GM19351 (cell line): ENCODE results near the gene KDELR3.

Experiments used
- ATAC-seq: cut with Tn5 transposase; IDR thresholded peaks from one replicate; pipeline ENCODE4 v1.9.1; 2021; ENCODE audit warnings: mild to moderate bottlenecking, moderate library complexity; ENCODE audit not compliant: unreplicated experiment

Gene KDELR3

DNA sequence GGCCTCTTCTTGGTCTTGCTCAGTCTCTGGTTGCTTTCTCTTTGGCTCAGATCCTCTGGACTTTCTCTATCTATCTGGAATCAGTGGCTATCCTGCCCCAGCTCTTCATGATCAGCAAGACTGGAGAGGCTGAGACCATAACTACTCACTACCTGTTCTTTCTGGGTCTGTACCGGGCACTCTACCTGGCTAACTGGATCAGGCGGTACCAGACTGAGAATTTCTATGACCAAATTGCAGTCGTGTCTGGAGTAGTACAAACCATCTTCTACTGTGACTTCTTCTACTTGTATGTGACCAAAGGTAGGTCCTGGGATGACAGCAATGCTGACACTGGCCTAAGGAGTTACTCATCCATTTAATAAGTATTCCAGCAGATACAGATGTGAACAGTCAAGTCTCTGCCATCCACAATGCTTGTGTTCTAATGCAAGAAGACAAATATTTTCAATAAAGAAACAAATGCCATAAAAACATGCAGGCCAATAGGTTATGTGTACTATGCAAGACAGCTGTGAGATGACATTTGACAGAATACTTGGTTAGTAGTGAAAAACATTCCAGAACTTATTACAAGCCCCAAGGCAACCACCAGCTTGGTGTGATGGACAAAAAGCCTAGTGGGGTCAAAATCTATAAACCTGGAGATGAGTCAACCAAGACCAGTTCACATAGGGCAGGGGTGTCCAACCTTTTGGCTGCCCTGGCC is 13.4 kb downstream of the KDELR3 start:
- no peak for ATAC-seq

DNA sequence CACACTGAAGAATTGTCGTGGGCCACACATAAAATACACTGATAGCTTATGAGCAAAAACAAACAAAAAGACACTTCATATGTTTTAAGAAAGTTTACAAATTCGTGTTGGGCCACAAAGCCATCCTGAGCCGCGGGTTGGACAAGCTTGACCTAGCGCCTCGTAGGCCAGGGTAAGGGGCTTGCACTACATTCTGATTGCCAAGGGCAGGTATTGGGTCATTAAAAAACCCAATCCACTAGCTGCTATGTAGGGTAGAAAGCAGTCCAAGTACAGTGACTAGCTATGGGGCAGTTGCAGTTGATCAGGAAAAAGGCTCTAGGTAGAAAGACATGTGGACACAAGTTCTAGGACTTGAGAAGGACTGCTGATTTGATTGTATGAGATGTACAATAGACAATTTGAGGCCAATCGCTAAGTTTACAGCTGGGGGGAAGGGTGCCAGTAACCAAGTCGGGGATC is 14.0 kb downstream of the KDELR3 start:
- ATAC-seq, result no peak

DNA sequence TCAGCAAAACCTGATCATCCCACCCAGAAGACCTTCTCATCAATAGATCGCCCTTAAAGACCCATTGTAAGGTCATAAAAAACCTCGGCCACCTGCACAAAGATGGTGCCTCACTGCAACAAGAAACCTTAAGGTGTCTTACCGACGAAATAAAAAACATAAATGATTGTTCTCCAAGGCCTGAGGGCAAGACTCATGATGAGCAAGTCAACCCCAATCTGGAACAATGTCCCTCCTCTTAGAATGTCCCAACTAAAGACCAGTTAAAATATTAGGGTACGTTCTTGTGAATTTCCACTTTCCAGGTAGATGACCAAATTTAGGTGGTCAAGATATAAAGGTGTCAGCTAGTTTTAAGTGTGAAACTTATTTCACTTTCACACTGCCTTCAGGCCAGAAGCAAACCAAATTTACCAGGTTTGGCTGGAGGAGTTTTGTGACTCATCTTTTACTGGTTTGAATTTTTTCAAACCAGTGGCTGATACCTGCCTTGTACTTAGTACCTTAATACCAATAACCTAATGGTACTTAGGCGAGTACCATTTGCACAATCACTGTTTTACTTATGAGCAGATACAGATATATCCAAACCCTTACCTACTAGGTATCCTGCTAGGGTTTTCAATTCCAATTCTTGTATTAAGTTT is 14.9 kb downstream of the KDELR3 start:
- ATAC-seq, result no peak

DNA sequence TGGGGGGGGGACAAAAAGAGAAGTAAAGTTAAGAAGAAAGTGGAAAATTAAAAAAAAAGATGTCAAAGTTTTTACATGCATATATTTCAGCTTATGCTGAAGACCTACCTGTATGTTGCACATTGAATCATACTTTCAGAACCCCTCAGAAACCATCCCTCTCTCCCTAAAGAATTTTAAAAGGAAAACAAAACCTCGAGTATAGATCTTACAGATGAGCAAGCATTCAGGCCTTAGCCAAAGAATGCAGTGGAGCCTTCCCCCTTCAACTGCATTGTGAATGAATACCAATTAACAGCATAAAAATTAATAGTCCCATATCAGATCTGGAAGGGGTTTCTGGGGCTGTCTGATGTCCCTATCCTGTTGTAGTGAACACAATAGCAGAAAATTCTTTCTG is 16.3 kb downstream of the KDELR3 start:
- ATAC-seq, result no peak

DNA sequence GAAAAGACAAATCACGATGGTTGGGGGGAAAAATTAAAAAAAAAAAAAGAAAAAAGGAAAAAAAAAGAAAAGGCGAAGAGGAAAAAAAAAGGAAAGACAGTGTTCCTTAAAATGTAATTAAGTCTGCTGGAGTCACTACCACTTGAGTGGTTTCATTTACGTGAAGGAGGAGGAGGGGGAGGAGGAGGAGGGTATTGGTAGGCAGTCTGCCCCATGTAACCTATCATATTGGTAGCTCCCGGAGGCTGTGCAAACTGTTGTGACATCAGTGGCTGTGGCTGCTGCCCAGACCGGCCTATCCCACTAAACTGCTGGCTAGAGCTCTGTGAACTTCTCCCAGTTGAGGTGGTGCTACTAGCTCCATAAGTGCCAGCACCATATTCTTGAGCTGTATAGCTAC is 17.9 kb downstream of the KDELR3 start:
- no peak for ATAC-seq

DNA sequence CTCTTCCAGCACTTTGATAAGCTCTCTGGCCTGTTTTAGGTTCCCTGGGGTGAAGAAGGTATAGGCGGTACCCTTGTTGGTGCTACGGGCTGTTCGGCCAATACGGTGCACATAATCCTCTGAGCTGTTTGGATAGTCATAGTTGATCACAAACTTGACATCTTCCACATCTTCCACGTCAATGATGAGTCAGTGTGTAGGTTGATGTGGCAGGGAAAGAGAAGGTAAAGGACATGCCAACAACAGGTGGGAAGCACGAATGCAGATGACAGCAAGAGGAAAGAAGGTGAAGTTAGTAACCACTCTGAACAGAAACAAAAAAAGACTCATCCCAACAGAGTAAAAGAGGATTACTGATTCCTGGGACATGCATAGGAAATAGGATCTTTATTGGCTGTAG is 20.1 kb downstream of the KDELR3 start:
- ATAC-seq, result no peak

DNA sequence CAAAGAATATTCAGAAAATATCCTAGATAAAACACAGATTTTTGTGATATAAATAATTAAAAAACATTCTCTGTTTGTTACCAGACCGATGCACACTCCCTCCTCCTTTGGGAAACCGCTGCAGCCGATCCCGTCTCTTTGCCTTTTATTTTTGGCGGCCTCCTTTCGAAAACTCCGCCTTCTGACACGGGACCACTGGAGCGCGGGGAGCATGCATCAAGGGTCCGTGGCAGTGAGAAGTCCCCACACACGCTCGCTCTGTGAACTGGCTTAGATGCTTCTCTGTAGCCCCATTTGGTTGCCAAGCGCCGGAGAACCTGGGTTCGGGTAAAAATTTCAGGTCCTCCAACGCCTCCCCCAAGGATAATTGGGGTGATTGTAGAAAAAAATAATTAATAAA is 21.2 kb downstream of the KDELR3 start:
- no peak for ATAC-seq

DNA sequence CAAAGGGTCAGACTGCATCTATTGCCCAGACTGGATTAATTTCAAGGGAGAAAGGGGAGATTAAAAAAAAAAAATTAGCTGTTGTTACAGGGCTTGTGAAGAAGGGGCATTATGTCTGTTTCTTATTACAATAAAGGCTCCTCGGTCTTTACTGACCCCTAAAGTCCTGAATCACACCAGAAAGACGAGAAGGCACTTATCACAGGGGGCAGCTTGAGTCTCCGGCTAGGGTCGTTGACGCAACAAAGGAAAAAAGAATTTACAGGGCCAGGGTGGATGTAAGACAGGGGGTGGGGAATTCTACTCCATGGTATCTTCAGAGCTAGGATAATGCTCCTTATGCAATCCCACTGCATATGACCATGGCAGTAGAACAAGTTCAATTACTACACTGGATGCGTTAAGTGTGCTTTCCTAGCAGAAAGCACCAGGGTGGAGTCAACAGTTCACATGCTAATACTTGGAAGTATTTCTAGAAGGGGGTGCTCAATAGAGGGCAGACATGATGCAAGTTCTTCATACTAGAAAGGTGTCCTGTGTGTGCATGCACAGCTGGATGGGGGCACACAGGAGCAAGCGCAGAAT is 21.8 kb downstream of the KDELR3 start:
- no peak for ATAC-seq

DNA sequence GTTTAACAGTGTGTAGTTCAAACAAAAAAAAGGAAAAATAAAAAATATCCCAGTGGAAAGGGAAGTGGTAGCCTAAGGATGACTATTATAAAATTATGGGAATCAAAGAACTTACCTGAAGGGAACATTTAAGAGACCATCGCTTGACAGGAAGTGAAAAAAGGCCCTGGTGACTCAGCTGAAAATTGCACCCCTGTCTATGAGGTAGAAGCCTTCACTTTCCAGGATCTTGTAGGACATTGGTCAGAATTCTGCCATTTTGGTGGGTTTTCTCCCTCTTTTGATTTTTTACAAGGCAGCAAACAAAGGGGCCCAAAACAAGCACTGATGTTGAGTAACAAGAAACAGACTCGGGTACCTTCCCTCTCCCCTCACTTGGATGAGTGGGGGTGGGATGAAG is 22.6 kb downstream of the KDELR3 start:
- no peak for ATAC-seq

DNA sequence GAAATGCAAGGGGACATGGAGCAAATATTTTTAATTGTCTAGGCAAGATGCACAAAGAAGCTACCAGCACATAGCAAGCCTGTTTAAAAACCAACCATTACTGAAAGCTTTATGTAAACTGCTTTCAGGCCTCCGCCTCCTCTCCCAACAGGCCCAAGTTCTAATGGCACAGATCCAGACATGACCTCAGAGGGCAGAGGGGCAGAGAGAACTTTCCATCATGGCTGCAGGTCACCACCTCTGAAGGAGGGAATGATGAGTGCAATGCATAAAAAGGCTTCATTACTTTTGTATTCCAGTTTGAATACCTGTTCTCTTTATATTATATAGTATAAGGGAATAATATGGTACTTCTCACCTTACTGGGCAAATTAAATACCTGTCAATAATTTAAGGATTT is 23.0 kb downstream of the KDELR3 start:
- ATAC-seq, result no peak

DNA sequence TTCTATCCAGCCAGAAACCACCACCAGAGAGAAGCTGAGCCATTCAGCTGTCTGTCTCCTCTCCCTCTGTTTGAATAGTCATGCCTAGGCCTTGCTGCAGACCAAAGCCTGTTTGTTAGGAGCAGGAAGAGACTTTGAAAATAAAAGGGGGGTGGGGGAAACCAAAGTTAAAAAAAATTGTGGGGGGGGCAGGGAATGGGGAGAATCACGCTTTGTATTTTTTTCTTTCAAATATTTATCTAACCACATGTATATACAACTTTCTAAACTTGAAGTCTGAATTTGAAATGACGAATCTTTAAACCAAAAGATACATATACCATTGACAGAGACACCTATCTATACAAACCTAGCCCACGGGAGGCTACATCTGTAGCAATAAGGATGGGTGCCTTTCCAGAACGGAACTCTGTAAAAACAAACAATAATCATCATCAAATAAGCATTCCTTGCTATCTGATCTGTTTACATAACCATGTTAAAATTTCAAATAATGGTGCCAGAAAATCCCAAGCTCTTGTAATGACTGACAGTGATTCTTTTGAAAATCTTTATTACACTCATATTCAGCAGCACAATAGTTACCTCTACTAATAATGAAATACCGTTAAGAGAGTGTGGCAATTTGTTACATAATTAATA is 23.9 kb downstream of the KDELR3 start:
- ATAC-seq, result no peak

DNA sequence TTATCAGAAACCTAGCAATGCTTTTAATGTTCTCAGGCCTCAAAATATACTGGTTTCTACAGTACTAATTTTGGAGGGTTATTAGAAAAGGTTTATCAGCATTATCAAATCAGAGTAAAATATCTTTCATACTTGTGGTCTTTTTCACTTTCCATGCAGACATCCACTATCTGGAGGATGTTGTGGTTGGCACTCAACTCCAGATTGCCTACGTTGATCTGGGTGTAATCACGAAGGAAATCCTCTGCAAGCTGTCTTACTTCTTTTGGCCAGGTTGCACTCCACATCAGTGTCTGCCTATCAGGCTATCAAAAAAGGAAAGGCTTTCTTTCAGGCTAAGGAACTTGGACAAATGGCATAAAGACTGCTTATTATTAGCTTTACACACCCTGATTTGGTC is 26.6 kb downstream of the KDELR3 start:
- ATAC-seq, result no peak

DNA sequence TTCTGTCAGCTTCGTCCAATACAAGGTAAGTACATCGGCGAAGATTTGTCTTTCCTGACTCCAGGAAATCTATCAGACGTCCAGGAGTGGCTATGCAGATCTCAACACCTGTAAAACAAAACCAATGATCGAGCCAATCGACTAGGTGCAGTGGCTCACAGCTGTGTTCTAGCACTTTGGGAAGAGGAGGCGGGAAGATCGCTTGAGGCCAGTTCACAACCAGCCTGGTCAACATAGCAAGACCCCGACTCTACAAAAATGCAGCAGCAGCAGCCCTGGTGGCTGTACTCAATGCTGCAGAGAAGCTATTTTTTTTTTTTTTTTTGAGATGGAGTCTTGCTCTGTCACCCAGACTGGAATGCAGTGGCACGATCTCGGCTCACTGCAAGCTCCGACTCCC is 27.0 kb downstream of the KDELR3 start:
- no peak for ATAC-seq

DNA sequence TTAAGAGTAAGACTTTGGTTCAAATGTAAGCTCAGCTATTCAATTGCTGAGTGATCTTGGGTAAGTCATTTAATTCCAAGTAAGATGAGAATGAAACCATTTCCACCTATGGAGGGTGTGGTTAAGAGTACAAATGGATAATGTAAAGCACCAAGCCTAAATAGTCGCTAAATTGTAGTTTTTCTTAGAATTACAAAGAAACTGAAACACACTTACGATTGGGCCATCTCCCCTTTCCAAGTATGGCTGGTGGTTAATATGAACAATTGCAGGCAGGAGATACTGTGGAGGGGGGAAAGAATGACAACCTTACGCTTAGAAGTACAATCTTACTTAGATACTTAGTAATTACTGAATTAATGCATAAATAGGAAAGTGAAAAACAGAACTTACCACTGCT is 30.0 kb downstream of the KDELR3 start:
- no peak for ATAC-seq

DNA sequence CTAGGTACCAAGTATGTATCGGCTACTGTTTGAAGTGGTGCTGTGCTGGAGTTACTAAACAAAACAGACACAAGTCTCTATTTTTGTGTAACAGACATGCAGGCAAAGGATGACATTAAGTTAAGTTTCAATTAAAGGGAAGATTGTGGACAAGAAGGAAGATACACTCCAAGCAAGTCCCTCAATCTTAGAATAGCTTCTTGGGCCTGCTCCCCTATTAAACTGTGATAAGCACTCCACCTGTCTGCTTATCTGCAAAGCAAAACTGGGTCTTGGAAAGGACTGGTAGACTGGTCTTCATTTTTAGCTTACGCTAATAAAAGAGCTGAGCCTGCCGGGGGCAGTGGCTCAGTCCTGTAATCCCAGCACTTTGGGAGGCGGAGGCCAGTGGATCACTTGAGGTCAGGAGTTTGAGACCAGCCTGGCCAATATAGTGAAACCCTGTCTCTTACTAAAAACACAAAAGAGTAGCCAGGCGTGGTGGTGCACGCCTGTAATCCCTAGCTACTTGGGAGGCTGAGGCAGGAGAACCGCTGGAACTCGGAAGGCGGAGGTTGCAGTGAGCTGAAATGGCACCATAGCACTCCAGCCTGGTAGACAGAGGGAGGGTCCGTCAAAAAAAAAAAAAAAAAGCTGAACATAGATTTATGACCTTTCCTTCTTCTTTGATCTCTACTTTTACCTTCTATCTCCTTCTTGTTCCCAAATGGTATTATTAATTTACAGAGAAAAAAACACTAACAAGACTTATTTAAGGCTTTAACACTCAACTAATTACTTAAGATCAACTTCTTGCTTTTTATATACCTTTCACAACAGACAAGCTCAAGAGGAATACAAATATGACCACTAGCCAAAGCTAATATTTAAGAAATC is 34.1 kb downstream of the KDELR3 start:
- no peak for ATAC-seq

DNA sequence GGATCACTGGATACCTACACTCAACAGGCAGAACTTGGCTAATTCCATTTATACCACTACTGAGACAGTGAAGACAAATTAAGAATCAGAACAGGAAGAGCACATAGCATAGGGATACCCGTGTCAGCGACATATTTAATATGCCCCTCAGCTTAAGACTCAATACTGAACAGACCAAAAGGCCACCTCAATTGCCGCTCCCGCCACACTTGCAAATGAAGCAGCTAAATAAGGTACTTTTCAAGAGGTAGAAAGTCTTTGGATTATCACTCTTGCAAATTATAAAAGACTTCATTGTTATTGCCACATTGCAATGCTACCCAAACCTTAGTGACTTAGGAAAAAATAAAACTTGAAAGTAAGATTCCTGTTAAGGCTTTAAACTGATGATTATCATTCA is 35.1 kb downstream of the KDELR3 start:
- ATAC-seq, result no peak

DNA sequence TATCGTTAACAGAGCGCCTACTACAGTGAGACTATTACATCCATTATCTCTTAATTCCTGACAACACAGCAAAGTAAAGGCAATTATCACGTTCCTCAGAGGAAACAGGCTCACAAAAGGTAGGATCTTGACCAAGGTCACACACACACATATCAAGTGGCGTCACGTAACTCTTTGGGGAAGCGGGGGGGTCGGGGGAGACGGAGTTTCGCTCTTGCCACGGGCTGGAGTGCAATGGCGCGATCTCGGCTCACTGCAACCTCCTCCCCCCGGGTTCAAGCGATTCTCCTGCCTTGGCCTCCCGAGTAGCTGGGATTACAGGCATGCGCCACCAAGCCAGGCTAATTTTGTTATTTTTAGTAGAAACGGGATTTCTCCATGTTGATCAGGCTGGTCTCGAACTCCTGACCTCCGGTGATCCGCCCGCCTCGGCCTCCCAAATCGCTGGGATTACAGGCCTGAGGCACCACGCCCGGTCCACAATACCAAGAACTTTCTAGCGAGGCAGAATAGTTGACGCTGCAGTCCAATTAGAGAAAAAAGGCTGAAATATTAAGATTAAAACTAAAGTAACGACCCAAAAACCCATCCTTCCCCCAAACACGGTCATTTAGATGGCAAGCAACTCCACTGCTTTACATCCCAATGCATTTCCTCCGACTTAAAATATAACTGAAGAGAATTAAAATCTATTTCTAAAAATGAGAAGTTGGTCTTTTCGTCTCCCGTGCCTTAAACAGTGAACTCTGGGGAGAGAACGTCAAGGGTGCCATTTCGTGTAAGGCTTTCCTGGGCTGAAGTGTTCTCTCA is 37.0 kb downstream of the KDELR3 start:
- no peak for ATAC-seq

DNA sequence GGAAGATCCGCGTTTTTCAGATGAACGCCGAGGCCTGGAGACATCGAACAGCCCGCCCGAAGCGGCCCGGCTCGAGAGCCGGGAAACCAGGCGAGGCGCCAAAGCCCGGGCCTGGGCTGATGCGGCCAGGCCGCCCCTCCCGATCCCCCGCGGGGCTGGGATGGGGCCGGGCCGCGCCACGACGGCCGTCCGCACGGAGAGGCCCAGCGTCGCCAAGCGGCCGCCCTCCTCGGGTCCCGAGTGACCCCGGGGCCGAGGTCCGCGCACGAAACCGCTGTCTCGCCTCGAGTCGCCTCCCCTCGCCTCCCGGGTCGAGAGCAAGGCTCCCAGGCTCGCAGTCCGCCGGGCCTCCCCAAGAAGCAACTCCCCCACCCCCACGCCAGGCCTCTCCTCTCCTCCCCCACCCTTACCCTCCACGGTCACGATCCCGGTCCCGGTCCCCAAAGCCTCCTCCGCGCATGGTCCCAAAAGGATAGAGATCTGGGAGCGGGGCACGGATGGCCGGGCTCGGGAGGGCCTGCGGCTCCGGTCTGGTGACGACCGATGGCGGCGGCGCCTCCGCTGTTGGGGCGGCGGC is 37.7 kb downstream of the KDELR3 start:
- ATAC-seq, result peak; percentile 15

DNA sequence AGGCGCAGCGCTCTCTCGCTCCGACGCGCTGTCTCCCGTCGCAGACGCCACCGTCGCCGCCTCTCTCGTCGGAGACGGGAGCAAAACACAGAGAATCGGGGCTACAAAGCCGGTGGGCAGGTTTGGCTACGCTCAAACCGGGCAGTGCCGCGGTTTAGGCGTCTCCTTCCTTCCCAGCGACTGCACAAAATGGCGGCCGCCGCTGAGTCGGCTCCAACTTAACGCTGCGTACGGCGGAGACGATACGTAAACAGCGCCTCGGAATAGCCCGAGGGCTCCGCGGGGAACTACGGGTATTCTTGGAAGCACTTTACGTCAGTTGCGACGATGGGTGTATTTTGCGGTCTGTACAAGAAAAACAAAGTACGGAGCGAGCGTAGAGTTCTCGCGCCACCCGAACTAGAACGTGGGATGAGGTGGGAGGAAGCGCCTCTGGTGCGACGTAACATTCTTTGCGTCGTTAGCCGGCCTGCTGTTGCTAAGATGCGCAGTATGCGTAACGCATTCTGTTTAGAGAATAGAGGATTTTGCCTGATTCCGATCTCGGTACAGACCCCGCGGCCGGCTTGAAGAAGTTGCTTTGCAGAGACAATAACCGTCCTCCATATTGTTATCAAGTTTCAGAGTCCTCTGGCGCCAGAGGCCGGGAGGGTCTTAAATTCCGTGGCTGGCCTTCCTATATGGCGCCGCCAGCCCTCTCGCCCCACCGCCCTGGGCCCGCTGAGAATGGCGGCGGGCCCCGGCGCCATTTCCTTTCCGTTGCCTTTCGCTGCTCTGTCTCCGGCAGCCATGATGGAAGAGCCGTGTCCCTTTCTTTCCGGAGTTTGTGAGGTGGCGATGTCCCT is 38.4 kb downstream of the KDELR3 start, which contains the start of gene DDX17:
Gene DDX17 (minus strand): TSS at position 194 of the 845 bp plus-strand sequence.
- peak; percentile 78 for ATAC-seq
